Esophagus (tissue), 2 donors: ENCODE measurements around the gene GTSE1. TPM values are rescaled to one million over a fixed set of nuclear protein-coding genes. Genes with fewer than 3 reads are reported as not detected.
A peak's percentile ranks its signal among the peaks of the same experiment; 100 is the strongest.

Experiments used
- H3K27ac ChIP-seq, 2 donors: one replicate each; pipeline ENCODE4 v1.5.1; 2013; ENCODE audit warnings: low read depth in 2 of 2, mild to moderate bottlenecking in 2 of 2, inconsistent platforms in 1 of 2, low read length in 1 of 2, moderate library complexity in 1 of 2
- H3K27me3 ChIP-seq, 2 donors: one replicate each; pipeline ENCODE4 v1.6.1; 2013; ENCODE audit warnings: low read length in 2 of 2, control low read depth in 1 of 2, mild to moderate bottlenecking in 1 of 2; ENCODE audit not compliant: insufficient read depth in 2 of 2, control insufficient read depth in 1 of 2
- H3K36me3 ChIP-seq, 2 donors: one replicate each; pipeline ENCODE4 v1.6.1; 2013; ENCODE audit warnings: low read length in 1 of 2; ENCODE audit not compliant: control insufficient read depth in 2 of 2, insufficient read depth in 2 of 2
- H3K4me1 ChIP-seq, 2 donors: one replicate each; pipeline ENCODE4 v1.6.1; 2013; ENCODE audit warnings: low read length in 1 of 2; ENCODE audit not compliant: control insufficient read depth in 2 of 2, insufficient read depth in 2 of 2
- H3K4me3 ChIP-seq, 2 donors: one replicate each; pipeline ENCODE4 v1.5.1; 2013; ENCODE audit warnings: low read length in 2 of 2, mild to moderate bottlenecking in 2 of 2, low read depth in 1 of 2, moderate library complexity in 1 of 2
- H3K9me3 ChIP-seq, 2 donors: one replicate each; pipeline ENCODE4 v1.6.1; 2013; ENCODE audit warnings: mild to moderate bottlenecking in 2 of 2, low read depth in 1 of 2, low read length in 1 of 2, moderate library complexity in 1 of 2; ENCODE audit not compliant: control insufficient read depth in 2 of 2, insufficient read depth in 1 of 2
- WGBS, 2 donors: extraction: QIAGEN DNeasy Blood & Tissue Kit; methylation state at CpG; one replicate each; pipeline ENCODE4 v1.1.7; 2013; 5-methylcytosine and 5-hydroxymethylcytosine counted together
- polyA plus RNA-seq, 2 donors: library from polyadenylated mRNA; stranded (reverse); fragments of 200-250 nt; gene quantifications; one replicate each; pipeline ENCODE4 v1.2.3, GENCODE V29; 2013
- donor health status: healthy with polysubstance abuse.
- donor health status: Bipolar disorder and iron deficiency.

Gene GTSE1
- polyA plus RNA-seq, 2 donors = 5.0 to 7.4 TPM

GRCh38 chr22:46292732-46293131, 3.9 kb upstream of the GTSE1 start:
- WGBS, 2 donors = 89 to 91% methylated on average over 14 of the region's 14 CpGs
- peaks cover 4 to 14% of the 10 kb centered on the region in 2 donors for H3K36me3 ChIP-seq

GRCh38 chr22:46293577-46294260, 3.0 kb upstream of the GTSE1 start:
- 79 to 85% methylated on average over 11 of the region's 11 CpGs for WGBS, 2 donors
- no peaks in the 10 kb centered on the region for H3K9me3 ChIP-seq
- H3K4me3 ChIP-seq = no peak overlapping the region
- peaks cover 4 to 14% of the 10 kb centered on the region in 2 donors for H3K36me3 ChIP-seq
- H3K27ac ChIP-seq = no peak overlapping the region
- H3K27me3 ChIP-seq = no peaks in the 10 kb centered on the region
- peaks cover 3 to 9% of the 10 kb centered on the region in 2 donors for H3K4me1 ChIP-seq

More at GRCh38 chr22:46292732-46293131, 3.9 kb upstream of the GTSE1 start:
- H3K9me3 ChIP-seq = no peaks in the 10 kb centered on the region
- H3K4me3 ChIP-seq = no peak overlapping the region
- no peaks in the 10 kb centered on the region for H3K27me3 ChIP-seq
- H3K4me1 ChIP-seq = peaks cover 3 to 9% of the 10 kb centered on the region in 2 donors
- H3K27ac ChIP-seq = no peak overlapping the region

GRCh38 chr22:46294784-46295183, 1.9 kb upstream of the GTSE1 start:
- Histone ChIP-seq H3K4me1 (peaks cover 3 to 9% of the 10 kb centered on the region in 2 donors), H3K36me3 (peaks cover 4 to 9% of the 10 kb centered on the region in 2 donors), H3K9me3 (no peaks in the 10 kb centered on the region), H3K27me3 (no peaks in the 10 kb centered on the region), H3K27ac (no peak overlapping the region), H3K4me3 (no peak overlapping the region)
- 88 to 94% methylated on average over 2 of the region's 2 CpGs for WGBS, 2 donors

GRCh38 chr22:46295277-46295971, 1.2 kb upstream of the GTSE1 start:
- 54 to 68% methylated on average over 4 of the region's 4 CpGs for WGBS, 2 donors
- H3K4me1 ChIP-seq = peaks cover 3 to 9% of the 10 kb centered on the region in 2 donors
- H3K27ac ChIP-seq = peak overlapping the region; percentile 94 to 96
- H3K4me3 ChIP-seq = no peak overlapping the region
- no peaks in the 10 kb centered on the region for H3K27me3 ChIP-seq
- H3K36me3 ChIP-seq = peaks cover 4 to 9% of the 10 kb centered on the region in 2 donors
- no peaks in the 10 kb centered on the region for H3K9me3 ChIP-seq

- peaks cover 3 to 9% of the 10 kb centered on the region in 2 donors for H3K4me1 ChIP-seq
- no peaks in the 10 kb centered on the region for H3K9me3 ChIP-seq
- peaks cover 2 to 5% of the 10 kb centered on the region in 2 donors for H3K36me3 ChIP-seq
- WGBS, 2 donors = 4% methylated on average over 32 of the region's 32 CpGs
- H3K27ac ChIP-seq = no peak overlapping the region
- peak overlapping the region; percentile 50 to 60 for H3K4me3 ChIP-seq
- H3K27me3 ChIP-seq = no peaks in the 10 kb centered on the region
Measured at GRCh38 chr22:46297151-46297812, 612 bp downstream of the GTSE1 start.

GRCh38 chr22:46299101-46299500, 2.4 kb downstream of the GTSE1 start:
- 94 to 95% methylated on average over 13 of the region's 13 CpGs for whole genome bisulfite sequencing, 2 donors
- Histone ChIP-seq H3K4me3 (no peak overlapping the region), H3K27ac (no peak overlapping the region), H3K36me3 (no peaks in the 10 kb centered on the region), H3K4me1 (peaks cover 3 to 7% of the 10 kb centered on the region in 2 donors), H3K9me3 (no peaks in the 10 kb centered on the region), H3K27me3 (no peaks in the 10 kb centered on the region)

GRCh38 chr22:46300491-46300890, 3.8 kb downstream of the GTSE1 start:
- H3K4me3 ChIP-seq = no peak overlapping the region
- peaks cover 3 to 7% of the 10 kb centered on the region in 2 donors for H3K4me1 ChIP-seq
- H3K27me3 ChIP-seq = no peaks in the 10 kb centered on the region
- H3K27ac ChIP-seq = no peak overlapping the region
- no peaks in the 10 kb centered on the region for H3K9me3 ChIP-seq
- H3K36me3 ChIP-seq = no peaks in the 10 kb centered on the region
- WGBS, 2 donors = 95 to 97% methylated on average over 7 of the region's 7 CpGs

- Histone ChIP-seq H3K27ac (no peak overlapping the region), H3K4me1 (no peaks in the 10 kb centered on the region), H3K27me3 (no peaks in the 10 kb centered on the region), H3K4me3 (no peak overlapping the region), H3K36me3 (no peaks in the 10 kb centered on the region), H3K9me3 (no peaks in the 10 kb centered on the region)
- 80 to 86% methylated on average over 7 of the region's 7 CpGs for WGBS, 2 donors
Measured at GRCh38 chr22:46303347-46303965, 6.8 kb downstream of the GTSE1 start.

GRCh38 chr22:46308283-46308988, 11.8 kb downstream of the GTSE1 start:
- no peaks in the 10 kb centered on the region for H3K4me1 ChIP-seq
- 62 to 67% methylated on average over 23 of the region's 23 CpGs for WGBS, 2 donors
- H3K27ac ChIP-seq = no peak overlapping the region

More at GRCh38 chr22:46308283-46308988, 11.8 kb downstream of the GTSE1 start:
- Histone ChIP-seq H3K27me3 (no peaks in the 10 kb centered on the region), H3K4me3 (no peak overlapping the region), H3K9me3 (no peaks in the 10 kb centered on the region), H3K36me3 (no peaks in the 10 kb centered on the region)
